Measurements from ENCODE around the gene U2AF1L4. TPM values are rescaled to one million over a fixed set of nuclear protein-coding genes. Genes with fewer than 3 reads are reported as not detected.
A peak's percentile ranks its signal among the peaks of the same experiment; 100 is the strongest.

Gene U2AF1L4
- total RNA-seq, 2 experiments from 2014 or later = 35.5 to 36.2 TPM

DNA sequence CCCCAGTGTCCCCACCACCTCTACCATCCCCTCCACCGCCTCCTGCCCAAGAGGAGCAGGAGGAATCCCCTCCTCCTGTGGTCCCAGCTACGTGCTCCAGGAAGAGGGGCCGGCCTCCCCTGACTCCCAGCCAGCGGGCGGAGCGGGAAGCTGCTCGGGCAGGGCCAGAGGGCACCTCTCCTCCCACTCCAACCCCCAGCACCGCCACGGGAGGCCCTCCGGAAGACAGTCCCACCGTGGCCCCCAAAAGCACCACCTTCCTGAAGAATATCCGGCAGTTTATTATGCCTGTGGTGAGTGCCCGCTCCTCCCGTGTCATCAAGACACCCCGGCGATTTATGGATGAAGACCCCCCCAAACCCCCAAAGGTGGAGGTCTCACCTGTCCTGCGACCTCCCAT lies 24.6 kb downstream of the U2AF1L4 start:
- Mint-ChIP-seq H3K4me3 (no peak overlapping the region), H3K9me3 (no peaks in the 10 kb centered on the region), H3K36me3 (ENCODE audit: low read depth) (peaks cover 64% of the 10 kb centered on the region), H3K4me1 (peaks cover 30% of the 10 kb centered on the region), H3K27me3 (no peaks in the 10 kb centered on the region), H3K27ac (no peak overlapping the region)
- POLR2A ChIA-PET = interaction anchor here (0.9 to 5.1 kb wide), 7 partner anchors 7 to 99 kb away, joined by 3 to 45 read pairs (median 4); partner anchors contain the start of genes IGFLR1, PSENEN and U2AF1L4
- no peak for DNase-seq
- CTCF ChIA-PET = interaction anchor here (1.3 kb wide), 1 partner anchor 20 kb away, joined by 5 read pairs; no protein-coding TSS in a partner anchor

DNA sequence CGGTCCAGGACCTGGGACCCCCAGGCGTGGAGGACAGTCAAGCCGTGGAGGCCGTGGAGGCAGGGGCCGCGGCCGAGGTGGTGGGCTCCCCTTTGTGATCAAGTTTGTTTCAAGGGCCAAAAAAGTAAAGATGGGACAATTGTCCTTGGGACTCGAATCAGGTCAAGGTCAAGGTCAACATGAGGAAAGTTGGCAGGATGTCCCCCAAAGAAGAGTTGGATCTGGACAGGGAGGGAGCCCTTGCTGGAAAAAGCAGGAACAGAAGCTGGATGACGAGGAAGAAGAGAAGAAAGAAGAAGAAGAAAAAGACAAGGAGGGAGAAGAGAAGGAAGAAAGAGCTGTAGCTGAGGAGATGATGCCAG lies 25.1 kb downstream of the U2AF1L4 start:
- Mint-ChIP-seq H3K4me1 (peaks cover 30% of the 10 kb centered on the region), H3K4me3 (no peak overlapping the region), H3K27ac (peak overlapping the region; percentile 1), H3K36me3 (ENCODE audit: low read depth) (peaks cover 62% of the 10 kb centered on the region), H3K9me3 (no peaks in the 10 kb centered on the region), H3K27me3 (no peaks in the 10 kb centered on the region)
- CTCF ChIA-PET = interaction anchor here (1.3 kb wide), 1 partner anchor 20 kb away, joined by 5 read pairs; no protein-coding TSS in a partner anchor
- no peak for DNase-seq
- POLR2A ChIA-PET = interaction anchor here (0.9 to 5.1 kb wide), 8 partner anchors 8 to 99 kb away, joined by 3 to 45 read pairs (median 4); partner anchors contain the start of genes IGFLR1, PSENEN and U2AF1L4

DNA sequence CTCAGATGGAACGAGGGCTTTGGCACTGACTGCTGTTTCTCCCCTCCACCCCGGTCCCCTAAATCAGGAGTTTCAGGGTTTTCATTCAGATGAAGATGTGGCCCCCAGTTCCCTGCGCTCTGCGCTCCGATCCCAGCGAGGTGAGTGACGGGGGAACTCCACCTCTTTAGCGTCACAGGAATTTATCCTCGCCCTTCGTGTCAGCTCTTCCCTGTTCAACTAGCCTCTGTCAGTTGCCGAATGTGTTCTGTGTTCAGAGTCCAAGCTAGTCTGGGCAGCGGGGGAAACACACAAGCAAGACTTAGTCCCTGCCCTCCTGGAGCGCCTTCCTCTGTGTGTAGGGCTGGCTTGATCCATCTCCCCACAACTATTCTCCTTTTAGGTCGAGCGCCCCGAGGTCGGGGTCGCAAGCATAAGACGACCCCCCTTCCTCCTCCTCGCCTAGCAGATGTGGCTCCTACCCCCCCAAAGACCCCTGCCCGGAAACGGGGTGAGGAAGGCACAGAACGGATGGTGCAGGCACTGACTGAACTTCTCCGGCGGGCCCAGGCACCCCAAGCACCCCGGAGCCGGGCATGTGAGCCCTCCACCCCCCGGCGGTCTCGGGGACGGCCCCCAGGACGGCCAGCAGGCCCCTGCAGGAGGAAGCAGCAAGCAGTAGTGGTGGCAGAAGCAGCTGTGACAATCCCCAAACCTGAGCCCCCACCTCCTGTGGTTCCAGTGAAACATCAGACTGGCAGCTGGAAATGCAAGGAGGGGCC lies 25.6 kb downstream of the U2AF1L4 start:
- H3K4me3 Mint-ChIP-seq = peak overlapping the region; percentile 95
- ChIA-PET CTCF (interaction anchor here (1.1 to 1.7 kb wide), 6 partner anchors 21 to 212 kb away, joined by 3 to 8 read pairs (median 6); partner anchors contain the start of genes LIN37 and PSENEN), POLR2A (interaction anchor here (0.9 to 5.1 kb wide), 16 partner anchors 8 to 107 kb away, joined by 3 to 45 read pairs (median 6); partner anchors contain the start of genes HAUS5, IGFLR1, LIN37 and PSENEN)
- DNase-seq = no peak
- H3K4me1 Mint-ChIP-seq = peaks cover 35% of the 10 kb centered on the region
- no peaks in the 10 kb centered on the region for H3K27me3 Mint-ChIP-seq
- H3K36me3 Mint-ChIP-seq (ENCODE audit: low read depth) = peaks cover 62% of the 10 kb centered on the region
- peak overlapping the region; percentile 92 for H3K27ac Mint-ChIP-seq
- H3K9me3 Mint-ChIP-seq = no peaks in the 10 kb centered on the region

DNA sequence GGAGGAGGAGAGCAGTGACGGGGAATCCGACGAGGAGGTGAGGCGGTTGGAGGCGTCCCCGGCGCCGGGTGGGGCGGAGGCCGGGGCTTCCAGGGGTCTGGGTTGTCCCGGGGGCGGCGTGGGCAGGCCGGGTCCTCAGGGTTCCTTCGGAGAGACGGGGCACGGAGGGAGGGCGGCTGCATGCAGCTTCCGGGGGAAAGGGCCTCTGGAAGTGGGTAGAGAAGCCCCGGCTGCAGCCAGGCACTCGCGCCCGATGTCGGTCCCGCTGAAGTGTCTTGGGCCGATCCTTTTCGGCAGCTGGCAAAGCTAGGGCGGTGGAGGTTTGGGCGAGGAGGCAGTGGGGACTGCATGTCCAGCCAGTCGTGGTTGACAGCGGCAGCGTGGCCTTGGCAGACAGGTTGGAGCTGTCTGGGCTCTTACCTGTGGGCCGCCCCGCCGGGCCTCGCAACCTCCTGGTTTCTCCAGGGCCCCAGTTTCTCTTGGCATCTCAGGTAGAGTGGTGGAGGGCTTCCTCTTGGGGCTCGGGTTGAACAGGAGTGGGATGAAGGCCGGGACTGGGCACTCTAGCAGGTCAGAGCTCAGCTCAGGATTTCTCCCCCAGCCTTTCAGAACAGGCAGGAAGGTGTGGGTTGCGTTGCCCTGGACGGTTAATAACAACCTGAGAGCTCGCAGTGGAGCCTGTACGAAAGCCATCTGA lies 26.7 kb downstream of the U2AF1L4 start:
- POLR2A ChIA-PET = interaction anchor here (0.9 to 5.1 kb wide), 14 partner anchors 9 to 211 kb away, joined by 3 to 45 read pairs (median 6); partner anchors contain the start of genes HAUS5, IGFLR1, LIN37 and PSENEN
- Mint-ChIP-seq H3K36me3 (ENCODE audit: low read depth) (peaks cover 64% of the 10 kb centered on the region), H3K4me1 (peaks cover 46% of the 10 kb centered on the region), H3K9me3 (no peaks in the 10 kb centered on the region), H3K27ac (peak overlapping the region; percentile 92), H3K4me3 (peak overlapping the region; percentile 95), H3K27me3 (no peaks in the 10 kb centered on the region)
- CTCF ChIA-PET = interaction anchor here (0.8 to 1.7 kb wide), 8 partner anchors 16 to 213 kb away, joined by 3 to 8 read pairs (median 4); partner anchors contain the start of genes LIN37 and PSENEN
- DNase-seq = peak; percentile 56

DNA sequence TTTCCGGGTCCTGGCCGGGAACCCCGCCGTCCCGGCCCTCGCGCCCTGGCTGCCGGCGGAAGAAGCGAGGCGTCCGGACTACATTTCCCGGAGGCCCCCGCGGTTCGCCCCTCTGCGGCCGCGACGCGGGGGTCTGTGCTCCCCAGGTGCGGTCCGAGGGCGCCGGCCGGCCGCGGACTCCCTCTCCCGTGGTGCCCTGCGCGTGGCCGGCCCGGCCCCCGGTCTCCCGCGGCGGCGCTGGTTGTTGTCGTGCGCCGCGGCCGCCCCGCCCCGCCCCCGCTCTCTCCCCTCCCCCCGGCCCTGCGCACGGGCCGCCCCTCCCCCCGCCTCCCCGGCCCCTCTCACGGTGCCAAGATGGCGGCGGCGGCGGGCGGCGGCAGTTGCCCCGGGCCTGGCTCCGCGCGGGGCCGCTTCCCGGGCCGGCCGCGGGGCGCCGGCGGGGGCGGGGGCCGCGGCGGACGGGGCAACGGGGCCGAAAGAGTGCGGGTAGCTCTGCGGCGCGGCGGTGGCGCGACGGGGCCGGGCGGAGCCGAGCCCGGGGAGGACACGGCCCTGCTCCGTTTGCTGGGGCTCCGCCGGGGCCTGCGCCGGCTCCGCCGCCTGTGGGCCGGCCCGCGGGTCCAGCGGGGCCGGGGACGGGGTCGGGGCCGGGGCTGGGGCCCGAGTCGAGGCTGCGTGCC lies 27.4 kb downstream of the U2AF1L4 start, which contains the start of gene KMT2B:
KMT2B (plus strand) TSS at position 339 of the 680 bp plus-strand sequence; CDS start at position 355, 16 bp downstream.
- ChIA-PET CTCF (interaction anchor here (1.1 to 1.7 kb wide), 6 partner anchors 15 to 214 kb away, joined by 3 to 8 read pairs (median 6); partner anchors contain the start of gene LIN37), POLR2A (interaction anchor here (0.9 to 5.1 kb wide), 13 partner anchors 9 to 212 kb away, joined by 3 to 45 read pairs (median 6); partner anchors contain the start of genes HAUS5, IGFLR1, LIN37 and PSENEN)
- peaks cover 52% of the 10 kb centered on the region for H3K4me1 Mint-ChIP-seq
- H3K27ac Mint-ChIP-seq = peak within 1 kb of the TSS; percentile 99
- peak within 1 kb of the TSS; percentile 95 for H3K4me3 Mint-ChIP-seq
- no peak for DNase-seq
- H3K9me3 Mint-ChIP-seq = no peaks in the 10 kb centered on the region
- H3K27me3 Mint-ChIP-seq = no peaks in the 10 kb centered on the region
- H3K36me3 Mint-ChIP-seq (ENCODE audit: low read depth) = peaks cover 58% of the 10 kb centered on the region

DNA sequence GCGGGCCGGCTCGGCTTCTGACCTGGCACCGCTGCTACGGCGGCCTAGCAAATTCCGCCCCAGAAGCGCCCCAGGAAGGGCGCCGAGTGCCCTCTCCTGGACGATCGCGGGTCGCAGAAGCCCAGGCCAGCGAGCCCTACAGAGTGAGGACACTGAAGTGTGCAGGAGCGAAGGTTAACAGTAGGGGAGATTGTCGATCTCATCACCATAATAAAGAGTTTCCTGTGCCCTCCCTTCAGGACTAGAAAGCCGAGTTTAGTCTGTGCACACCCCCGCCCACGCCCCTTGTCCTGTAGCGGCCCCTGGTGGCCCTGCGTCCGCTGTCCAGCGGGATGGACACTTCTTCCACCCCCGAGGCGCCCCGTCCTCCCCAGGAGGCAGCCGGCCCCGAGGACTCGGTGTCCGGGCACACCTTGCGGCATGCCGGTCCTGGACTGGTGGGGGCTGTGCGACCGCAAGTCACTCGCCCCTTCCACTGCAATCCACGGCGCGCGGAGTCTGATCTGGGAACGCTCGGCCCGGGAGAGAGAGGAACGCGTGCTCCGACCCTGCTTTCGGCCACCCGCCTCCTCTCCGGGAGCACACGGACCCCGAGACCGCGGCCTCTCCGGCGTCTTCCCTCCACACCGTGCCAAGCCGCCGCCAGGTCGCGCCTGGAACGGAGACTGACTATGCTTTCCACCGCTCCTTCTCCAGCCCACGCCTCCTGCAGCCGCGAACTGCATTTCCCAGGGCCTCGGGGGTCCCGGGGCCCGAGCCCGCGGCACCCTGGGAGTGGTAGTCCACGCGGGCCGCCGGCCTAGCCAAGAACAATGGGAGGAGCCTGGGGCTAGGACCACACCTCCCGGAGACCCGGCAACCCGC lies 28.2 kb downstream of the U2AF1L4 start:
- no peaks in the 10 kb centered on the region for H3K27me3 Mint-ChIP-seq
- H3K36me3 Mint-ChIP-seq (ENCODE audit: low read depth) = peaks cover 50% of the 10 kb centered on the region
- ChIA-PET POLR2A (interaction anchor here (0.9 to 6.8 kb wide), 8 partner anchors 9 to 213 kb away, joined by 3 to 160 read pairs (median 18); partner anchors contain the start of genes IGFLR1, PSENEN, U2AF1L4 and ZBTB32), CTCF (interaction anchor here (1.2 to 10.3 kb wide), 2 partner anchors 20 to 103 kb away, joined by 4 to 131 read pairs; no protein-coding TSS in a partner anchor)
- H3K27ac Mint-ChIP-seq = peak overlapping the region; percentile 99
- no peaks in the 10 kb centered on the region for H3K9me3 Mint-ChIP-seq
- peak; percentile 97 for DNase-seq
- peak overlapping the region; percentile 92 for H3K4me3 Mint-ChIP-seq
- H3K4me1 Mint-ChIP-seq = peaks cover 60% of the 10 kb centered on the region

DNA sequence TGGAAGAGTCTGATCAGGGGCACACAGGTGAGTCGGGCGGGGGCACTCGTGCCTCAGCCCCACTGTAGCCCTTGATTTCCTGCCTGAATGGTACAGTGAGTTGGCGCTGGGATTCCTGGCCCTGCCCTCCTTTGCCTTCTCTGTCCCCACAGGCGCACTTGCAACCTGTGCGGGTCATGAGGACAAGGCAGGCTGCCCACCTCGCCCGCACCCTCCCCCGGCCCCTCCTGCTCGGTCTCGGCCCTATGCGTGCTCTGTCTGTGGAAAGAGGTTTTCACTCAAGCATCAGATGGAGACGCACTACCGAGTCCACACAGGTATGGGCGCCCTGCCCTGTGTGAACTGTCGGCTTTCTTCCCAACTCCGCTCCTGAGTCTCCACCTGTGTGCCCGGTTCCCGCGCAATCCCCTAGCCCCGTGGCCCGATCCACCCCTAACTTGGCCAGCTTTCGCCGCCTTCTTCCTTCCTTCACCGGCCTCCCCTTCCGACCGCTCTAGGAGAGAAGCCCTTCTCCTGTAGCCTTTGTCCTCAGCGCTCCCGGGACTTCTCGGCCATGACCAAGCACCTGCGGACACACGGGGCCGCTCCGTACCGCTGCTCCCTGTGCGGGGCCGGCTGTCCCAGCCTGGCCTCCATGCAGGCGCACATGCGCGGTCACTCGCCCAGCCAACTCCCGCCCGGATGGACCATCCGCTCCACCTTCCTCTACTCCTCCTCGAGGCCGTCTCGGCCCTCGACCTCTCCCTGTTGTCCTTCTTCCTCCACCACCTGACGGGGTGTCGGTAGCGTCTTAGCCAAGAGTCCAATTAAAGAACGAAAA lies 29.0 kb downstream of the U2AF1L4 start:
- H3K4me1 Mint-ChIP-seq = peaks cover 61% of the 10 kb centered on the region
- peaks cover 42% of the 10 kb centered on the region for H3K36me3 Mint-ChIP-seq (ENCODE audit: low read depth)
- H3K27me3 Mint-ChIP-seq = no peaks in the 10 kb centered on the region
- H3K27ac Mint-ChIP-seq = peak overlapping the region; percentile 99
- DNase-seq = peak; percentile 36
- CTCF ChIA-PET = interaction anchor here (1.0 to 10.3 kb wide), 4 partner anchors 14 to 103 kb away, joined by 3 to 131 read pairs (median 5); no protein-coding TSS in a partner anchor
- POLR2A ChIA-PET = interaction anchor here (0.9 to 6.8 kb wide), 4 partner anchors 13 to 72 kb away, joined by 3 to 160 read pairs (median 75); partner anchors contain the start of gene ZBTB32
- peak overlapping the region; percentile 92 for H3K4me3 Mint-ChIP-seq
- H3K9me3 Mint-ChIP-seq = no peaks in the 10 kb centered on the region

DNA sequence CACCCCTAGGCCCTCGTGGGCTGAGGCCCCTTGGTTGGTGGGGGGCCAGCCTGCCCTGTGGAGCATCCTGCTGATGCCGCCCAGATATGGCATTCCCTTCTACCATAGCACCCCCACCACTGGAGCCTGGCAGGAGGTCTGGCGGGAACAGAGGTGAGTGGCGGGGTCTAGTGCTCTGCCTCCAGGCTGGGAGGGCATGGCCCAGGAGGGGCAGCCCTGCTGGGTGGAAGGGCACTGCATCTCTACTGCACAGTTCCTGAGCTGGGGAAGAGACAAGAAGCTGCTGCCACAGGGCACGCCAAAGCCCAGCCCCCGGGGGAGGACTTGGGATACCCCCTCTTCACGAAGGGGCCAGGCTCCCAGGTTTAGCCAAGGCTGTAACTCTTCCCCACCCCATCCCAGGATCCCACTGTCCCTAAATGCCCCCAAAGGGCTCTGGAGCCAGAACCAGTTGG lies 29.8 kb downstream of the U2AF1L4 start:
- no peaks in the 10 kb centered on the region for H3K27me3 Mint-ChIP-seq
- POLR2A ChIA-PET = interaction anchor here (0.9 to 6.8 kb wide), 5 partner anchors 12 to 71 kb away, joined by 3 to 160 read pairs (median 46); partner anchors contain the start of genes LIN37, PSENEN, U2AF1L4 and ZBTB32
- CTCF ChIA-PET = interaction anchor here (1.0 to 10.3 kb wide), 6 partner anchors 13 to 104 kb away, joined by 3 to 131 read pairs (median 5); partner anchors contain the start of genes PSENEN and U2AF1L4
- H3K36me3 Mint-ChIP-seq (ENCODE audit: low read depth) = peaks cover 39% of the 10 kb centered on the region
- peak overlapping the region; percentile 99 for H3K27ac Mint-ChIP-seq
- peaks cover 69% of the 10 kb centered on the region for H3K4me1 Mint-ChIP-seq
- no peaks in the 10 kb centered on the region for H3K9me3 Mint-ChIP-seq
- DNase-seq = no peak
- peak overlapping the region; percentile 92 for H3K4me3 Mint-ChIP-seq

DNA sequence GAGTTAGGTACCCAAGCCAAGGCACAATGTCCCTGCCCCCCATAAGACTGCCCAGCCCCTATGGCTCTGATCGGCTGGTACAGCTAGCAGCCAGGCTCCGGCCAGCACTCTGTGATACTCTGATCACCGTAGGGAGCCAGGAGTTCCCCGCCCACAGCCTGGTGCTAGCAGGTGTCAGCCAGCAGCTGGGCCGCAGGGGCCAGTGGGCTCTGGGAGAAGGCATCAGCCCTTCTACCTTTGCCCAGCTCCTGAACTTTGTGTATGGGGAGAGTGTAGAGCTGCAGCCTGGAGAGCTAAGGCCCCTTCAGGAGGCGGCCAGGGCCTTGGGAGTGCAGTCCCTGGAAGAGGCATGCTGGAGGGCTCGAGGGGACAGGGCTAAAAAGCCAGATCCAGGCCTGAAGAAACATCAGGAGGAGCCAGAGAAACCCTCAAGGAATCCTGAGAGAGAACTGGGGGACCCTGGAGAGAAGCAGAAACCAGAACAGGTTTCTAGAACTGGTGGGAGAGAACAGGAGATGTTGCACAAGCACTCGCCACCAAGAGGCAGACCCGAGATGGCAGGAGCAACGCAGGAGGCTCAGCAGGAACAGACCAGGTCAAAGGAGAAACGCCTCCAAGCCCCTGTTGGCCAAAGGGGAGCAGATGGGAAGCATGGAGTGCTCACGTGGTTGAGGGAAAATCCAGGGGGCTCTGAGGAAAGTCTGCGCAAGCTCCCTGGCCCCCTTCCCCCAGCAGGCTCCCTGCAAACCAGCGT lies 30.4 kb downstream of the U2AF1L4 start:
- POLR2A ChIA-PET = interaction anchor here (0.9 to 6.8 kb wide), 7 partner anchors 11 to 165 kb away, joined by 3 to 160 read pairs (median 14); partner anchors contain the start of genes COX6B1, LIN37, PSENEN and U2AF1L4
- CTCF ChIA-PET = interaction anchor here (1.5 to 10.3 kb wide), 3 partner anchors 12 to 31 kb away, joined by 4 to 131 read pairs (median 57); partner anchors contain the start of genes PSENEN and U2AF1L4
- Mint-ChIP-seq H3K27me3 (no peaks in the 10 kb centered on the region), H3K36me3 (ENCODE audit: low read depth) (peaks cover 36% of the 10 kb centered on the region), H3K27ac (peak overlapping the region; percentile 99), H3K4me1 (peaks cover 70% of the 10 kb centered on the region), H3K4me3 (peak overlapping the region; percentile 92), H3K9me3 (no peaks in the 10 kb centered on the region)
- peak; percentile 59 for DNase-seq

Data from activated CD4-positive, alpha-beta memory T cell treated with anti-CD3 and anti-CD28 coated beads, Interleukin-2, amount 10 ng/mL, durations not matched to agents 7 days and 5 days (primary cell).